T-helper 2 cell treated with Interferon-gamma antibody and Interleukin-4, amounts not matched to agents 100 ng/mL and 5 ng/mL, for 36 hours (primary cell): ENCODE measurements around the gene NPAS3. TPM values are rescaled to one million over a fixed set of nuclear protein-coding genes. Genes with fewer than 3 reads are reported as not detected.

Source experiments
- intact Hi-C: fragments of 100-400 bp; cut with micrococcal nuclease; formaldehyde crosslinking; loops from one replicate; pipeline ENCODE4 v1.15.1; 2023
- total RNA-seq: library from RNA; stranded (reverse); gene quantifications from 2 replicates; pipeline ENCODE4 v1.2.3, GENCODE V29; 2022

Gene NPAS3
- total RNA-seq, 1 donor from 2014 or later, result not detected

DNA sequence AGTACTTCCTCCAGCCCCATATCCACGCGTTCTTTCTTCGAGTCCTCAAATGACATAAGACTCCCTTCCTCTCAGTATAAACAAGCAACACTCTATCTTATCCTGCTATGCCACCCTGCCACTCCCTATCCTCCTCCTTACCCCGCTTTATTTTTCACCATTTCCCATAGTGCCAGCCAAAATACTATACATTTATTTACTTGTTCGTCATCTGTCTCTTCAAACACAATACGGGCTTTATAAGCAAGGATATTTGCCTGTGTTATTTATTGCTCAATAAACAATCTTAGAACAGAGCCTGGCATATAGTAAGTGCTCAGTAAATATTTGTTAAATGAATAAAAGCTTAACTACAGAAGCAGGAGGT is 567.3 kb downstream of the NPAS3 start:
- intact Hi-C loops, result no loop called here

DNA sequence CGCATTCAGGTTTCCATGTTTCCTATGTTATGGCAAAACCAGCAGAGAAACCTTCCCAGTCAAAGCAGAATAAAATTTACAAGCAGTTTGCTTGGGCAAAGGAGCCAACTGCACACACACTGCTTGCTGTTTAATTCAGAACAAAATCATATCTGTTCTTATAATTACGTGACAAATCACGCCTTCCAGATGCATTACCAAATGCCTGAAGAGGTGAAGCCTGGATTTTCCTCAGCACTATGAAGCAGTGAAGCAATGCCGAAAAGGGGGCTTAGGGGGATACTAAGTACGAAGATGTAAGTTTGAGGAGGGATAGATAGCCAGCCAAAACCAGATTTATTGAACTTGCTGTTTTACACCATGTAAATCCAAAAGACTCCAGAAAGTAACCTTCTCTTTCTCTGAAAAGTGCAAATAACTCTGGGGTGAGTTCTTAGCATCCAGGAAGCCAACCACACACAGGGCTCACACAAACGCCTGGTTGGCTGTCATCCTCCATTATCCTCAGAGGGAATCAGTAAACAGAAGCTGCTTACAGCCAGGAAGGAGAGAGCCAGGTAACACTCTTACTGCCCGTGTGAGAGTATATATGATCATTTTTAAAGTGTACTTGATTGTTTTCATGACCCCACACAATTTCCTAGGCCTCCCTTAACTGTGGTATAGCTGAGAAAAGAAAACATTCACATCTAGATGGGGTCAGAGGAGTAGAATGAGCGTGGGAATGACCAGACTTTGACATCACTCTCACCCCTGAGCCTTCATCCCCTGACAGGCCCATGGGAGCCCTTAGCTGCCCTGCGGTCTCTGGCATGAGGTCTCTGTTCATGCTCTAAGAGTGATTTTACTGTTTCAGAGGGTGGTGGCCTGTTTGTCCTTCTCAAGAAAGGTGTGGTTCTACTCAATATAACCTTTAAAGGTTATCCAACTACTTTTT is 569.7 kb downstream of the NPAS3 start:
- intact Hi-C loops, result no loop called here

DNA sequence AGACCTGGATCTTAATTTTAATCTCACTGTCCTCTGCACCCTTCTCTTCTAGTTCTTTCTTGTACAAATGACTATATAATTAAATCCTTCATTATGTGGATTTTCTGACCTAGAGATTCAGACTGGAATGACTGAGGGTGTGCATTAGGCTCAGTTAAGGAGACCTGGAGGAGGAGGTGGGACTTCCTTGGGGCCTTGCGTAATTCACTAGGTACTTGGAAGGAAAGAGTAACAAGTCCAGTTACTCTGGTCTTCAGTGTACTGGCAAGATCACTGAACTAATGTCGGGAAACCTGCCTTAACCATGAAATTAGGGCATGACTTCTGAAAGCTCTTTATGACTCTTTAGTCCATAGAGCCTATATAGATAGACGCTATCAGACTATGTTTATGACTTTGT is 570.8 kb downstream of the NPAS3 start:
- intact Hi-C loops, result no loop called here

DNA sequence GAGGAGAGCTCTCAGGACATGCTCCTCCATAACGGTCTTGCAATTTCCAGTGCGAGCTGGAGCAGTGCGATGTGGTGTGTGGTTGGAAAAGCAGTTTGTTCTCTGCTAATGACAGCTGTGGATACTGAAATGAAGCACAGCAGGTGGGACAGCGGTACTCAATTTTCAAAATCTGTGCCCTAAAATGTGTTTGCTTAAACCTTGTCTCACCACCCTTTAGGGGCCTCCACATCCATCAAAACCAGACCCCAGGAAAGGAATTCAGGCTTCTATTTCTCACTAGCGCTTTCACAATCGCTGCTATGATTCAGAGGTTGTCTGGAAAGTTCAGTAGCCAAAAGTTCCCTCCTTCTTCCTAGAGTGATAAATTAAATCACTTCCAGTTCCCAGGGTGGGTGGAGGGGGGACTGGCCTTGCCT is 571.4 kb downstream of the NPAS3 start:
- intact Hi-C loops, result no loop called here

DNA sequence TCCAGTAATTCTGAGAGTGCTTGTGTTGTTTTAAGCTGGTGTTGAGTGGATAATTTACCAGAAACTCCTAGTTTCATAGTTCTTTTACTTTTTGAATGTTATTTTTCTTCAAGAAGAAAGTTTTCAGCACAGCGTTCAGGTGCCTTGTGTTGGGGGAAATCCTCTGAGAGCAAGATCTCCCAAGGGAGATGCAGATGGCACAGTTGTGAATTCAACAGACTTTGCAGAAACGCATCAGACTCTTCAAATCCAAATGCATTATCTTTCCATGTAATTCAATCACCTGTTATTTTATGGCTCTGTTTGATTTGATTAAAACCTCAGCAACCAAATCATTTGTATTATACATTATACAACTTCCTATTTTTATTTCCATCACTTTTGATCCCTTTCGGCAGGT is 572.3 kb downstream of the NPAS3 start:
- intact Hi-C loops, result no loop called here

DNA sequence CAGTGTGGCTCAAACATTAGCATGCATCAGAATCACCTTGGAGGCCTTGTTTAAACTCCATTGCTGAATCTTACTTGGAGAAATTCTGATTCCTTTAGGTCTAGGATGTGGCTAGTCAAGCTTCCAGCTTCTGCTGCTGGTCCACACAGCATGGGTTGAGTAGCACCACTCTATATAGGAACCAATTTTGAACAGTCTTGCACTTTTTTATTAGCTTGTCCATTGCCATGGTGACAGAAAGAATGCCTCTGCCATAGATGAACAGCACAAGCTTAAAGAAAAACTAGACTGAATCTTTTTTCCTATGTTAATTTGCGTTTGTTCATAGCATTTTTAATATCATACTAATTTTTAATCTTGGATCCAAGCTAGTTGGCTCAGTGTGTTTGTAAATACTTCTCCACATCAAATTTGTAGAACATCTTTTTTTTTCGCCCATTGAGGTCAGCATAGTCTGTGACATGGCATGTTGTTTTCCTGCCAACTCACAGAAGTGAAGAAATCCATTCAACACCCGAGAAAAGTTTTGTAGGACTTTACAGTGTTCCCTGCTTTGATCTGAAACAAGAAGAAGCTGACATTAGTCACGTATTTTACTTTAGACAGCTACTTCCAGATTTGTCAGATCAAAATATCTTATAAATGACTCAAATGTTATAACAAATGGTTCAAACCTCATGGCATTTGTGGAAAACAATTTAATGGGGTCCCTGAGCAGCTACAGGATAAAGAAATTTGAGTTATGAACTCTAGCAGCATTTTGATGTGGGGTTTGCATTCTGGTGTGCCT is 573.4 kb downstream of the NPAS3 start:
- intact Hi-C loops, result no loop called here

DNA sequence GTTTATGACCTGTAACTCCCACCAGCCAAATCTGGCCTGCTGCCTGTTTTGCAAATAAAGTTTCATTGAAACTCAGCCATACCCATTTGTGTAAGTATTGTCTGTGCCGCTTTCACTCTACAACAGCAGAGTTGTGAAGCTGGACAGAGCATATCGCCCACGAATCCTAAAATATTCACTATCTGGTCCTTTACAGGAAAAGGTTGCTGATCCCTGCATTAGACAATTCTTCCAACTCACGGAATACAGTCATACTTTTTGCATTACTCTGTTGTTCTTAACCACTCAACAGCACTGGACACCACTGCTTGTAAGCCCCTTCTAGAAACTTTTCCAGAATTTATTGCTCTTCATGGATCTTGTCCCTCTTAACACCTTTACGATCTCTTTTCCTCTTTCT is 576.8 kb downstream of the NPAS3 start:
- intact Hi-C loops, result no loop called here

DNA sequence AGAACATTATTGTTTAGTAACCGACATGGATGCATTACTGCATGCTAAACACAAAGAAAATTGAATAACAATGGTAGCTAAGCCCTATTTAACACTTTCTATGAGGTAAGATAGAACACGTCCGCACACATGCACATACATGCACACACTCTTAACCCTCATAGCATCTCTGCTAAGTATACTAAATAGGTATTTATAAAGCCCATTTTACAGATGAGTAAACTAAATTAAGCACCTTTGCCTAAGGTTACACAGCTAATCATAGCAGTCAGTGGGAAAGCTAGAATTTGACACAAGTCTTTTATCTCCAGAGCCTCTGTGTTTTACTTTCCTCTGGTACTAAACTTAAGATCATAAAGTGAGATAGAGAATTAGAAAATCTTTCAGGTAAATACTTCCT is 577.2 kb downstream of the NPAS3 start:
- intact Hi-C loops, result no loop called here

DNA sequence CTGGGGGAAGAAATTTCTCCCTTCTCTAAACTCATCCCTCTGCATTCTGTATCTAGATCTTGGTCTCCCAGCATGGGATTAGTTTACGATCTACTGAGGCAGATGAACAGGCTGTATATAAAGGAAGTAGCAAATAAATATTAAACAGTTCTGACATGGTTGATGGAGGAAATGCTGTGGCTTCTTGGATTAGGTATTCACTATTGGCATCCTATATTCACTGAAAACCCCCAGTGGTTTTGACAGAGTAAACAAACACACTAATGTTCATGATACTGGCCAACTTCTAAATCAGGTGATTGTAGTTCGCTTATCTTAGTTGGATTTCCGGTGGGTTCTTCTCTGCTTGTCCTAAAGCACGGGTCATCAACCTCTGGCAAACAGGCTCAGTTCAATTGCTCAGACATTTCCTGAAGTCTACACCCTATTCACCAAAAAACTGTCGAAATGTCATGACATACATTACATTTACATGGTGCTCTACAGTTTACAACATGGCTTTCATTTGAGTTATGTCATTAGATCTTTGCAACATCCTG is 578.3 kb downstream of the NPAS3 start:
- intact Hi-C loops, result no loop called here

DNA sequence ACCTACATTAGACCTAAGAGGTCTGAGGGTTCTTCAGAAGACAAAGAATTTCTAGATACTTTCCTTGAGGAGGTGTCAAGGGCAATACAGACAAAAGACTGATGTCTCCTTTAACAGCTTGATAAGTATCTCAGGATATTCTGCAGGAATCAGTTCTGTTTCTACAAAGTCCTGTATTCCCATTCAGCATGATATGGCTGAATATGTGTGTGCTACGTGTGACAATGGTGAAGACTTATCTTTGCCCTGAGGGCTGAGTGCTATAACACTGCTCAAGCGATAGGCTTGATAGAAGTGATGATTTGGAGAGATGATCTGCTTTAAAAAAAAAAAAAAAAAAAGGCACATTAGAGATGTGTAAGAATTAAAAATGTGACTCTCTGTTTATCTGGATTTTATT is 582.5 kb downstream of the NPAS3 start:
- intact Hi-C loops, result no loop called here

DNA sequence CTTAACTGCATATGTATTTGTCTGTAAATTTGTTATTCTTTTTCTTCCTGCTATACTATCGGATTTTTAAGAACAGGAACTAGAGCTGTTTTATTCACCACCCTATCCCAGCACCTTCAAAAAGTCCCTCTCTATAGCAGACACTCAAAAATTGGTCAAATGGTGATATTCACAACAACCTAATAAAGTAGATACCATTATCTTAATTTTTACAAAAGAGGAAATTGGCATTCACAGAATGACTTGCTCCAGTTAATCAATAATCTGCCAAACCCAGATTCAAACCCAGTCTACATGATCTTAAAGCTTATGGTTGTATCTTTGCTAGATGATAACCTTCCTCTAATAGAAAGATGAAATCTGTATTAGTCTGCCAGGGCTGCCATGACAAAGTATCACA is 585.6 kb downstream of the NPAS3 start:
- intact Hi-C loops, result no loop called here

DNA sequence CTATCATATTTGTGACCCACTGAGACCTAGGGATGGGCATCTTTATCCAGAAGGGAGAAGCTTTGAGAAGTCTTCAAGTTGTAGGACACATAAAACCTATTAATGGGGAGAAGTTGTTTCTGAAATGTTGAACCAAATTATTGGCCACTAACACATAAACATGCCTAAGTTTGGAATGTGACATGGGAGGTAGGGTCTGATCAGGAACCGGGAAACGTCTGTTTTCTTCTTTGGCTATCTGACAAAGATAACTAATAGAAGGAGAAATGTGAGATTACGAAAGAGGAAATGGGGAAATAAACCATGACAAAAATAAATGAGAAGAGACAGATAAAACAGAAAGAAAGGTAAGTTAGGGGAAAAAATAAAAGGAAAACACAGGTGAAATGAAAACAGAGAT is 586.9 kb downstream of the NPAS3 start:
- intact Hi-C loops, result no loop called here

DNA sequence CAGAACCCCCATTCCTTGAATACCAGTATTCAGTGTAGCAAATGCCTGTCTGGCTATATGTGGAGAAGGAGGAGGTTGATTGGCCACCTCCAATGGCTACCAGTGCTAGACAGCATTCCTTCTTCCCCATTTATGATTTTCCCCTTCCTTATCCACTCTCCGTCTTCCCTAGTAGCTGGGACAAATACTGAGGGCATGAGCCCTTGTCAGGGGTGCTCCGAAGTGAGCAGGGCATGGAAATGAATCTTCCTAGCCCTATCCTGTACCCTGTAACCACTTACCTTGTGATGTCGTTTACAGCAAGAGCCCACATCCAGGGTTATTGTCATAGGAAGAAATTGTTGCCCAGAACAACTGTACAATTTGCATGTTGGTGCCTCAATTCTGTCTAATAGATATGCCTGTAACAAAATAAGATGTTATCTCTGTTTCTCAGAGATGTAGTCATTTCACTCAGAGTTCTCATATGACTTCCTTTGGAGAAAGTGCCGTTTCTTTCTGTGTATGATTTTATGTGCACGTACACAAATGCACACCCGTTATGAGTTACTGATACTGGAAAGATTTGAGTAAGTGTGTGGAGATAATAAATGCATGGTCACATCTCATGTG is 588.5 kb downstream of the NPAS3 start:
- intact Hi-C loops, result no loop called here

DNA sequence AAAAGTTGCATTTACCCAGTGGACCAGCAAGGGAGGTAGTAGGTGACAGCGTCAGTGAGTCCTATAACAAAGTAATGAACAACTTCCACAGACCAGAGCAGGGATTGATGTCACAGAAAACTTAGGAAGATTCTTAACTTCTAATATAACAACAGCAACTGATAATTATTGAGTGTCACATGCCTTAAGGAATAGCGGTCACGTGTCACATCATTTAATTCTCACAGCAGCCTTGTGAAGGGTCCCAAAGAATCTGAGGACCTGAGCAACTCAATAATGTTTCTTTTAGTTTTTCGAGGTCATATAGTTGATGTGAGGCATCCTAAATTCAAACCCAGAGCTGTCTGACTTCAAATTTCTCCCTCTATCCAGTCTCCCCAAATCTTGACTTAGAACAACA is 590.0 kb downstream of the NPAS3 start:
- intact Hi-C loops, result no loop called here

DNA sequence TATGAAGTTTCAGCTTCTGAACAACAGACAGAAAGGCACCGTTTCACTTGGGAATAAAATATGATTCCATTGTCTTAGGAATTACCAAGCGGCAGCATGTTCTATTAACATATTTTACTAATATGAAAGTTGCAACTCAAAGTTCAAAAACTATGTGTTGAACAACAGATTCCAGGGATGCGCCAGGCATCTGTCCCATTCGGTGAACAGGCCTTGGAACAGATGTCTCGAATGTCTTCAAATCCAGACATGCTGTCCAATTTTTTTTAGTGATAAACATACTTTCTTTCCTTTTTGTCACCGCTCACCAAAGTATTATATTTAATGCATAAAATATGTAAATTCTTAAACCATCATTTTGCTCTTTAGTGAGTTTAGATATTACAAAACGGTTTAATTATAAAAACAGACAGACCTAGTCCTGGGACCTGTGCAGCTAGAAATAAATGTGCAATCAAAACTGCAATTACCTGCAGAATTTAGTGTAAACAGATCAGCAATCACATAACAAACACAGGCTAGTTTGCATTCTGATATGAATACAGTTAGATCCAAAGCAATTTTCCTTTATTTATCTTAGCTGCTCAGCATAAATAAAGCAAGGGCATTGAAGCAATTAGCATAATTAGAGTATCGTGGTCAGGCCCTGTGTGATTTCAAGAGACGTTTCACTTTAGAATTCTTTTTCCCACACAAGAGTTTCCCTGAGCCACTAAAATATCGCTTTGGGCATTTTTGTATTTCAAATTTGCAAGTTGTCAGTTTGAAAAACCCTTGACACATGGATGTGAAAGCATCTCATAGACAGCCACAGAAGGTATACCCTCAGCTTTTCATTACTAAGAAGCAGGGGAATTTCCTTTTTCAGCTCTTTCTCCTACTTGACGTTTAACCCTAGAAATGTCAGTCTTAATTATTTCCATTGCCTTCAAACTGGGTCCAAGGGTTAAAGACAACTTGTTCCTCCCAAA is 591.4 kb downstream of the NPAS3 start:
- intact Hi-C loops, result no loop called here

DNA sequence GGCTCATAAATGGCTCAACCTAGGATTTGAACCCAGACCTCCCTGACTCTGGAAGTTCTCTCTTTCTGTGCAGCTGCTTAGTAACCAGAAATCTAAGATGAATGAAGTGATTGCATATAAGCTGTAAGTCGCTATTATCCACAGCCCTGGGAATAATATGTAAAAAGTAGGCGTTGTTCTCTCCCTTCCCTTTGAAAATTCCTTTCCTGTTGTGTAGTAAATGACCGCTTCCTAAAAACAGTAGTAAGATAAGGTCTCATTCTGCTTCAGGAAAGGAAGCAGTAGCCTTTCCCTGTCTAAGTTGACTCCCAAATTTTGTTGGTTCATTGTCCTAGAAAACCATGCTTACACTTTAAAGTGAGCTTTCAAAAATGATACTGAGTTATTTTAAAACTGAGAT is 593.9 kb downstream of the NPAS3 start:
- intact Hi-C loops, result no loop called here

DNA sequence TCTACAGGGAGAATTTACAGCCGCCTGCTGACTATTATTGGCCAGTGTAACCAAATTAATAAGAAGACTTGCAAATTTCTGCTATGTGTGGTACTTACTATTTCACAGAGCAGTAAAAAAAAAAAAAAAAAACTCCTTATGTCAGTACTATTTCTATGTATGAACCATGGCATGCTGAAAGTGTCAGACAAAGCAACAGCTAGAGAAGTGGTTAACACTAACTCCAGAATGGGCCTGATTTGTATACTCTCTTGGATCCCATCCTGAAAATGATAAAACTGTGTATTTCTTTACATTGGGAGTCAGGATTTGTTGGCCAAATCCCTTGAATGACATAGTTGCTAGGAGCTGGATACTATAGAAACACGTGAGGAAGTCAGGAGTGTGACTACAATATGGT is 595.4 kb downstream of the NPAS3 start:
- intact Hi-C loops, result no loop called here

DNA sequence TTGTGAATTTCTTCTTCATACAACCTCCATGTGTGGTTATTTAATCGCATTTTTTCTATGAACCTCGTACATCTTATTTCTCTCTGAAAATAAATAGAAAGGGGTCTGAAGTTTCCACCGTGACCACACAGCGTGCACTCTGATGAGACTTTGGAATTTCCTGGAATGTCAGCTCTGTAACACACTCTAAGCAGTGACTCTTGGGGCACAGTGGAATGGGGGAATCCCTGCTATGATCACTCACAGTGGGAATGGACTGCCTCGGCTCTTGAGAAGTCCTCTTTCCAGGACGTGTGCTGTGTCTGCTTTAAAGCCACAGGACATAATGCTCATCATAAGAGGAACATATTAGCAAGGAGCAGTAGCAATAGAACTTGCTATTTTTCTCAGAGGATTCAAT is 596.0 kb downstream of the NPAS3 start:
- intact Hi-C loops, result no loop called here

DNA sequence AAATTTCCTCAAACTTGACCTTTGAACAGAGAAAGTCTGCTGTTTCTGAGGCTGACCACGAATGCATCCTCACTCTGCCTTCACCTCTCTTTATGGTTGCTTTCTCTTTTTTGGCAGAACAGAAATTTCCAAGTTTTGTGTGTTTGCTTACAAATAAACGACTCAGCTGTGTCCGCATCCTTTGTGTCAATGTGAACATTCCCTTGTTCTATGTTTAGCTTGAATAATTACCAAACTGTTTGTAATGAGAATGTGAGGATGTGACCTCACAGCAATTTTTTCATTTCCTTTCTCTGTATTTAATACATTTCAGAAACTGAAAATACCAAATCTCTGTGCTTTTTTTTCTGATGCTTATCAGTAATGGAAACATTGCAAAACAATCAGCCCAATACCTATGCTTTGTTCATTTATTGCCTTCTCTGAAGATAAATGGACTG is 601.3 kb downstream of the NPAS3 start:
- intact Hi-C loops, result no loop called here

DNA sequence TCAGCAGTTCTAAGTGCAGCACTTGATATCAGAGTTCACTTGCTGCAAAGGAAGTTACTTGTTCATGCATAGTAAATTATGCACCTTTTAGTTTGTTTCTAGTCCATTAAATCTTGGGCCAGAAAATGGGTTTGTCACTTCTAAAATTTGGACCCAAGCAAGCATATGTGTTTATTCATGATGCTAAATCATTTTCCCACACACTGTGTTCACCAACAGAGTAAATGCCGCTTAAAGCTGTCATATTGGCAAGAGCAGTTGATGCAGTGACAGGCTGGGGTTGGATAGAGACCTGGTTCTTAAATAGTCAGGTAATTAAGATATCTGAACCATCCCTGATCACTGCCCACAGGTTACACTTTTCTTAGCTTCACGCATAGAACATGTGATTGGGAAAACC is 602.5 kb downstream of the NPAS3 start:
- intact Hi-C loops, result no loop called here
